HG02798 (cell line): ENCODE results near the gene SIX2.

ENCODE experiments used
- ATAC-seq: cut with Tn5 transposase; IDR thresholded peaks from one replicate; pipeline ENCODE4 v1.9.1; 2021; ENCODE audit warnings: mild to moderate bottlenecking; ENCODE audit not compliant: unreplicated experiment, poor library complexity

SIX2 gene

DNA sequence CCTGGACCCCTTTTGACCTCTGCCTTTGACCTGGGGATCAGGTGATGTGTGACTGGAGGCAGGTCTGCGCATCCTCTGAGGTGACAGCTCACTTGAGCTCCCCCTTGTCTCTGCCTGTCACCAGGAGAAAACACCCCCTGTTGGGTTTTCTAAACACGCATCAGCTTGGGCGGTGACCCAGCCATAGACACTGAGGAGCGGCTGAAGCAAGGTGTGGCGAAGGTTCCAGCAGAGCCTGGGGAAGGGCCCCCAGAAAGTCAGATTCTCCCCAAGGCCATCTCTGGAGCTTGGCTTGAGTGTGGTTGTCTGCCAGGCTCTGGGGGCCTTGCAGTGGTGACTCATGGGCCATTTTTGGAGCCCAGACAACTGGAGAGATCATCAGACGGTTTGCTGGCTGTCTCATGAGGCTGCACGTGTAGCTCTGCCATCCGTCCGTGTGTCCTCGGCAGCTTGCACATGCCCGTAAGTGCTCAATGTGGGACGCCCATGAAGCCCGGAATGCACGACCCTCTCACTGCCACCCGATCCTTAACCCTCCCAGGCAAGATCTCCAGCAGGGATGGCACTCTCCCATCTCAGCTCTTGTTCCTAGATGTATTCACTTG is 38.3 kb downstream of the SIX2 start:
- ATAC-seq = no peak

- ATAC-seq = no peak
These were observed 39.3 kb downstream of the SIX2 start for GRCh38 chr2:44969936-44970335.

DNA sequence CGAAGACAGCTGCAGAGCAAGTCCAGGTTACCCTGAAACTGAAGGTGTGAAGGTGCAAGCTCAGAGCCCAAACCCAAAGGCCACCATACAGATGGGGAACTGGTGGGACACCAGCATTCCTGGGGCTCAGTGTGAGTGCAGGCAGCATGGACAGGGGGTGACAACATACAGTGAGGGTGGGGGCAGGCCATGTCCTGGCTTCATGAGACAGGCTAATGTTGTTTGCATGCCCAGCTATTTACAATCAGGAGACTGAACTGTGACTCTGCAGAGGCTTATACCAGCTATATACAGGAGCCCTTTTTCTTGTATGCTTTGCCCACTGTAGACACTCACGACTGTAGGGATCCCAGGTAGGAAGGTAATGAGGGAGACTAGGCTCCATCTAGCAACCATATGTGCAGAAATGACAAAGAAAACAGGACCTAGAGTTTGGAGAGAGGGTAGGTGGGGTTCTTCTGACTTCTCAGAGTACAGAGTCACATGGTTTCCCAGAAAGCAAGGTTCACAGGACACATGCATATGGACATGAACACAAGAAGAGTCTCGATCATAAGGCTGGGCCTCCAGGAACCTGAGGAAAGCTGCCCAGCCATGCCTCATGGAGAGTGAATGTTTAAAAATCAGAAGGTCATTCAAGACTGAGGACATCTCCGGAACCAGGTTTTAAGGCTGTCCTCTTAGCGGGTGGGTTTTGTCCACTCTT is 41.4 kb downstream of the SIX2 start:
- ATAC-seq = no peak

GRCh38 chr2:44967056-44967455 is 42.2 kb downstream of the SIX2 start:
- ATAC-seq = no peak

- no peak for ATAC-seq
These were observed 43.6 kb downstream of the SIX2 start for GRCh38 chr2:44965684-44966083.

GRCh38 chr2:44964752-44965236 is 44.5 kb downstream of the SIX2 start:
- no peak for ATAC-seq

GRCh38 chr2:44962176-44962695 is 47.0 kb downstream of the SIX2 start:
- no peak for ATAC-seq

DNA sequence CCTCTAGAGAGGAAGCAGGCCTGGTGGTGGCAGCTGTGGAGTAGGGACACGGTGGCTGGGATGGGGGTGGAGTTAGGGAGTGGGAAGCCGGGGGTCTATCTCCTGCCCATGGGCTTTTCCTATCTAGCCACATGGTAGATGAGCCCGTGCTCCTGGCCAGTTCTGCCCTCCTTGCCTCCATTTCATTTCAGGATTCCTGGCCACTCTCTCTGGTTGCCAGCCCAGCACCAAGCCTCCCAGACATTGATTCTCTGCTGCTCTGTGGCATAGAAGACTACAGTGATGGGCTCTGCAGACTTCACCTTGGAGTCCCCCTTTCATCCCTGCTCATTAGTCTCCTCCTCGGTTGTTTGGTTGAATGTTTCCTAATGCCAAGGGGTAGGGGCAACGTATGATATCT is 48.4 kb downstream of the SIX2 start:
- no peak for ATAC-seq

GRCh38 chr2:44959855-44960254 is 49.4 kb downstream of the SIX2 start:
- no peak for ATAC-seq

DNA sequence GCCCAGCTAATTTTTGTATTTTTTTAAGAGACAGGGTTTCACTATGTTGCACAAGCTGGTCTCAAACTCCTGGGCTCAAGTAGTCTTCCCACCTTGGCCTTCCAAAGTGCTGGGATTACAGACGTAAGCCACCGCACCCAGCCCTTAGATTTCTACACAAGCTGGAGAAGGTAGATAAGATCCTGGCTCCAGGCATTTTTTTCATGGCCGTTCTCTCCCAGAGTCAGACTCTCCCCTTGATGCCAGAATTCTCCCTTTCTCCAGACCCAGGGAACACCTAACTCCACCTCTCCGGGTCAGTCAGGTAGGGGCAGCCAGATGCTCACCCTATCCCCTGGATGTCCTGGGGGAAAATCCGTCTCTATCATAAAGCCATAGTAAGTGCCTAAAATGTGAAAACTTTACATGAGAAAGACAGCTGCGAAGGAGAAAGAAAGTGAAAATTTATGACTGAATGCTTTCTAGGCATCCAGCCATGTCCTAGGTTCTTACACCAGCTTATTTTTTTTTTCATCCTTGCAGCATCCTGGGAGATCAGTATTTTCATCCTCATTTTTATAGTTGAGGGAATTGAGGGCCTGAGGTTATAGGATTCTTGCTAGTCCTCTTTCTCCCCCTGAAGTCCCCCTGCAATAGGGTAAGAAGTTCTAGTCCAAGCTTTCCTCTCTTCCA is 51.5 kb downstream of the SIX2 start:
- ATAC-seq = no peak

GRCh38 chr2:44956843-44957242 is 52.4 kb downstream of the SIX2 start:
- ATAC-seq = no peak

GRCh38 chr2:44955593-44956392 is 53.5 kb downstream of the SIX2 start:
- ATAC-seq = peak; percentile 65
